ENCODE data around the gene GRK5.

GRK5 gene

GRCh38 chr10:119263951-119264617, 56.7 kb downstream of the GRK5 start:
- TF ChIP-seq, protein P1, sequence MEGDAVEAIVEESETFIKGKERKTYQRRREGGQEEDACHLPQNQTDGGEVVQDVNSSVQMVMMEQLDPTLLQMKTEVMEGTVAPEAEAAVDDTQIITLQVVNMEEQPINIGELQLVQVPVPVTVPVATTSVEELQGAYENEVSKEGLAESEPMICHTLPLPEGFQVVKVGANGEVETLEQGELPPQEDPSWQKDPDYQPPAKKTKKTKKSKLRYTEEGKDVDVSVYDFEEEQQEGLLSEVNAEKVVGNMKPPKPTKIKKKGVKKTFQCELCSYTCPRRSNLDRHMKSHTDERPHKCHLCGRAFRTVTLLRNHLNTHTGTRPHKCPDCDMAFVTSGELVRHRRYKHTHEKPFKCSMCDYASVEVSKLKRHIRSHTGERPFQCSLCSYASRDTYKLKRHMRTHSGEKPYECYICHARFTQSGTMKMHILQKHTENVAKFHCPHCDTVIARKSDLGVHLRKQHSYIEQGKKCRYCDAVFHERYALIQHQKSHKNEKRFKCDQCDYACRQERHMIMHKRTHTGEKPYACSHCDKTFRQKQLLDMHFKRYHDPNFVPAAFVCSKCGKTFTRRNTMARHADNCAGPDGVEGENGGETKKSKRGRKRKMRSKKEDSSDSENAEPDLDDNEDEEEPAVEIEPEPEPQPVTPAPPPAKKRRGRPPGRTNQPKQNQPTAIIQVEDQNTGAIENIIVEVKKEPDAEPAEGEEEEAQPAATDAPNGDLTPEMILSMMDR (IDR thresholded peaks at IDR 0.05; ENCODE audit: unreplicated experiment in 3 of 3), result no peak
- Mint-ChIP-seq H3K36me3 (ENCODE audit: low read depth) (peaks cover 15% of the 10 kb centered on the region), H3K27ac (no peak overlapping the region), H3K9me3 (no peaks in the 10 kb centered on the region), H3K4me3 (no peak overlapping the region), H3K27me3 (ENCODE audit: low read depth) (no peaks in the 10 kb centered on the region), H3K4me1 (no peaks in the 10 kb centered on the region)

DNA sequence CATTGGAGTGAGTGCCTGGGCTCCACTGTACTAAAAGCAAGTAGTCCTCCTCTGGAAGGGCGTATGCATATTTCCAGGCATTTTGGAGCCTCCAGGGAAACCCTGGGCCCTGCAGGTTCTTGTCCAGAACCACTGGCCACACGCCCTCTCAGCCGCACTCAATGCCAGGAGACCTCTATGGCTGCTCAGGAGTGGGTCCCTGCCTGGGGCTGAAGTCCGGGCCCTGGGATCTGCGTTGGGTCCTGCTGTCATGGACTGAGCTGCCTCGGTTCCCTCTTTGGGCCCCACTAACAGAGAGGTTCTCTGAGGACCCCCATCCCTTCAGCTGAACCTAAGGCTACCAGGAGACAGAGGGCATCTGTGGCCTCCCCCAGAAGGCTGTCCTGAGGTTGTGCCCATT, 58.3 kb downstream of the GRK5 start:
- Mint-ChIP-seq H3K9me3 (no peaks in the 10 kb centered on the region), H3K4me3 (no peak overlapping the region), H3K27me3 (ENCODE audit: low read depth) (no peaks in the 10 kb centered on the region), H3K4me1 (peaks cover 5% of the 10 kb centered on the region), H3K36me3 (ENCODE audit: low read depth) (peaks cover 15% of the 10 kb centered on the region), H3K27ac (no peak overlapping the region)
- TF ChIP-seq, protein P1 (IDR thresholded peaks at IDR 0.05; ENCODE audit: unreplicated experiment in 3 of 3), result no peak

DNA sequence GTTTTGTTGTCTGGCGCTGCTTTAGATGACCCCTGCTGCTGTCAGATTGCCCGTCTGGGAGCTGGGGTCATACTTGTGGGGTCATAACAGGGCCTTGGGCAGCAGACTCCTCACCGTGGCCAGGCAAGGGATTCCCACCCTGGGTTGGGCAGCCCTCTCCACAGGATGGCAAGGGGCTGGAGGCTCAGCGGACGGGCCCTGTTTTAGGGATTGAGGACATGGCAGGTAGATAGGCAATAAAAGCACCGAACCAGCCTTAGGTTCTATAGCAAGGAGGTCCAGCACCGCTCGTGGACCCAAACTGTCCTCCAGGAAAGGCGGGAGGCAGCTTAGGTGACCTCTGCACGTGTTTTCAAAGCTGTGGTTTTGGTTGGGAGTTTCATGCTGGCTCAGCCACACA, 60.0 kb downstream of the GRK5 start:
- peaks cover 10% of the 10 kb centered on the region for H3K36me3 Mint-ChIP-seq (ENCODE audit: low read depth)
- TF ChIP-seq, protein P1 (IDR thresholded peaks at IDR 0.05; ENCODE audit: unreplicated experiment in 3 of 3), result no peak
- no peak overlapping the region for H3K27ac Mint-ChIP-seq
- H3K27me3 Mint-ChIP-seq (ENCODE audit: low read depth), result no peaks in the 10 kb centered on the region
- peaks cover 18% of the 10 kb centered on the region for H3K4me1 Mint-ChIP-seq
- no peaks in the 10 kb centered on the region for H3K9me3 Mint-ChIP-seq
- no peak overlapping the region for H3K4me3 Mint-ChIP-seq

- no peak overlapping the region for H3K27ac Mint-ChIP-seq
Measured at GRCh38 chr10:119268428-119268827, 61.1 kb downstream of the GRK5 start.

GRCh38 chr10:119268871-119269506, 61.6 kb downstream of the GRK5 start:
- Mint-ChIP-seq H3K27me3 (ENCODE audit: low read depth) (no peaks in the 10 kb centered on the region), H3K27ac (peak overlapping the region in 1 of 3 experiments; percentile 68), H3K9me3 (no peaks in the 10 kb centered on the region), H3K36me3 (ENCODE audit: low read depth) (peaks cover 6% of the 10 kb centered on the region), H3K4me1 (peaks cover 24% of the 10 kb centered on the region), H3K4me3 (no peak overlapping the region)
- TF ChIP-seq, protein P1 (IDR thresholded peaks at IDR 0.05; ENCODE audit: unreplicated experiment in 3 of 3), result no peak

More at GRCh38 chr10:119268428-119268827, 61.1 kb downstream of the GRK5 start:
- no peak overlapping the region for H3K4me3 Mint-ChIP-seq
- no peaks in the 10 kb centered on the region for H3K9me3 Mint-ChIP-seq
- H3K27me3 Mint-ChIP-seq (ENCODE audit: low read depth), result no peaks in the 10 kb centered on the region
- peaks cover 24% of the 10 kb centered on the region for H3K4me1 Mint-ChIP-seq
- TF ChIP-seq, protein P1 (IDR thresholded peaks at IDR 0.05; ENCODE audit: unreplicated experiment in 3 of 3), result no peak
- peaks cover 8% of the 10 kb centered on the region for H3K36me3 Mint-ChIP-seq (ENCODE audit: low read depth)

- Mint-ChIP-seq H3K27me3 (ENCODE audit: low read depth) (no peaks in the 10 kb centered on the region), H3K36me3 (ENCODE audit: low read depth) (no peaks in the 10 kb centered on the region), H3K9me3 (no peaks in the 10 kb centered on the region), H3K27ac (peak overlapping the region in 2 of 3 experiments; percentile 16 to 64), H3K4me3 (no peak overlapping the region), H3K4me1 (peaks cover 24% of the 10 kb centered on the region)
- TF ChIP-seq, protein P1 (IDR thresholded peaks at IDR 0.05; ENCODE audit: unreplicated experiment in 3 of 3), result no peak
Measured at GRCh38 chr10:119269737-119270136, 62.4 kb downstream of the GRK5 start.
